Ishikawa (cell line): ENCODE results near the gene ITPA.
A peak's percentile ranks its signal among the peaks of the same experiment; 100 is the strongest.

Experiments used
- CEBPB ChIP-seq: IDR thresholded peaks from 2 replicates; pipeline ENCODE4 v1.6.1; 2012
- CREB1 ChIP-seq: IDR thresholded peaks from 2 replicates; pipeline ENCODE4 v1.6.1; 2012; ENCODE audit warnings: low read depth
- EGR1 ChIP-seq: IDR thresholded peaks from 2 replicates; pipeline ENCODE4 v1.6.1; 2012
- EP300 ChIP-seq: IDR thresholded peaks from 2 replicates; pipeline ENCODE4 v1.6.1; 2012; ENCODE audit warnings: borderline replicate concordance
- FOXM1 ChIP-seq: IDR thresholded peaks from 2 replicates; pipeline ENCODE4 v1.6.1; 2012; ENCODE audit warnings: low read depth, borderline replicate concordance
- MAX ChIP-seq: IDR thresholded peaks from 2 replicates; pipeline ENCODE4 v1.6.1; 2012
- NFIC ChIP-seq: IDR thresholded peaks from 2 replicates; pipeline ENCODE4 v1.6.1; 2012
- RAD21 ChIP-seq: IDR thresholded peaks from 2 replicates; pipeline ENCODE4 v1.6.1; 2012; ENCODE audit warnings: low read depth
- REST ChIP-seq: IDR thresholded peaks from 2 replicates; pipeline ENCODE4 v1.6.1; 2012; ENCODE audit warnings: low read depth, mild to moderate bottlenecking
- TAF1 ChIP-seq: IDR thresholded peaks from 2 replicates; pipeline ENCODE4 v1.6.1; 2012; ENCODE audit warnings: low read depth, mild to moderate bottlenecking
- TCF12 ChIP-seq: IDR thresholded peaks from 2 replicates; pipeline ENCODE4 v1.6.1; 2012; ENCODE audit warnings: low read depth
- TEAD4 ChIP-seq: IDR thresholded peaks from 2 replicates; pipeline ENCODE4 v1.6.1; 2012
- USF1 ChIP-seq: IDR thresholded peaks from 2 replicates; pipeline ENCODE4 v1.6.1; 2012
- YY1 ChIP-seq: IDR thresholded peaks from 2 replicates; pipeline ENCODE4 v1.6.1; 2012; ENCODE audit warnings: low read depth
- ZBTB7A ChIP-seq: IDR thresholded peaks from 2 replicates; pipeline ENCODE4 v1.6.1; 2012; ENCODE audit warnings: low read depth

The ITPA gene

GRCh38 chr20:3209257-3209945 is at the start of gene ITPA:
ITPA (plus strand) TSS chr20:3209498; CDS start chr20:3209552, 54 bp downstream.
- TF ChIP-seq RAD21 (no peak), NFIC (no peak), CEBPB (no peak), YY1 (peak; percentile 74; the same call in 1 of the 2 replicates), REST (no peak), TAF1 (peak; percentile 80), EGR1 (no peak), EP300 (no peak), ZBTB7A (peak; percentile 90; the same call in 1 of the 2 replicates), USF1 (peak; percentile 64), TEAD4 (no peak), FOXM1 (no peak), TCF12 (peak; percentile 65), MAX (peak; percentile 93), CREB1 (no peak)

GRCh38 chr20:3160418-3160817 is 48.9 kb upstream of the ITPA start:
- TF ChIP-seq FOXM1, result no peak
- TF ChIP-seq EGR1, result no peak

GRCh38 chr20:3161316-3162079 is 47.8 kb upstream of the ITPA start:
- TF ChIP-seq TCF12, result no peak
- no peak for TF ChIP-seq REST
- TF ChIP-seq YY1, result no peak
- no peak for TF ChIP-seq TEAD4
- TF ChIP-seq EGR1, result no peak
- TF ChIP-seq TAF1, result no peak
- no peak for TF ChIP-seq RAD21
- no peak for TF ChIP-seq NFIC
- TF ChIP-seq ZBTB7A, result no peak
- no peak for TF ChIP-seq CEBPB
- no peak for TF ChIP-seq USF1
- no peak for TF ChIP-seq EP300
- TF ChIP-seq MAX, result no peak

- TF ChIP-seq NFIC (peak; percentile 65), YY1 (no peak)
Measured at GRCh38 chr20:3162080-3162611, 47.2 kb upstream of the ITPA start.

- TF ChIP-seq USF1 (no peak), YY1 (no peak), TCF12 (no peak), RAD21 (no peak), REST (no peak), EP300 (no peak), MAX (no peak), ZBTB7A (no peak)
Measured at GRCh38 chr20:3163099-3164042, 45.9 kb upstream of the ITPA start.
